Measurements from ENCODE around the gene TAL2. TPM values are rescaled to one million over a fixed set of nuclear protein-coding genes. Genes with fewer than 3 reads are reported as not detected.
A peak's percentile ranks its signal among the peaks of the same experiment; 100 is the strongest.

Gene TAL2
- total RNA-seq, 1 donor from 2014 or later = not detected

DNA sequence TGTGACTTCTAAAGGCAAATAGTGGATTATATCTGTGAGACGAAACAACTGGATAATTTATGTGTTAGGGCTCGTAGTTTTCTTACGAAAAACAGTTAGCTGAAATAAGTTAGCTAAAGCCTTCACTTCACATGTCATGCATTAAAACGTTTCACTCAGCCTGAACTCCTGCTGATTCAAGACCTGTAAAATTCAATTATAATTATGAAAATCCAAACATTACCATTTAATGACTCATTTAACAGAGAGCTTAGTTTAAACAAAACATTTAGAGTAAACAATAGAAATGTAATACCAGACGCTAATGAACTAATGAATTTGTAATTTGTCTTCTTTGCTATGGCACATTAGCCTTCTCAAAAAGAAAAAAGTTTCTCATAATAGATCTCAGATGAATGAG lies 1.7 kb downstream of the TAL2 start:
- TF ChIP-seq POLR2A (IDR thresholded peaks at IDR 0.05) (no peak), POLR2AphosphoS5 (IDR thresholded peaks at IDR 0.05; ENCODE audit: insufficient read depth in 1 of 2, low read depth in 1 of 2) (no peak)
- TF ChIP-seq, protein P1, sequence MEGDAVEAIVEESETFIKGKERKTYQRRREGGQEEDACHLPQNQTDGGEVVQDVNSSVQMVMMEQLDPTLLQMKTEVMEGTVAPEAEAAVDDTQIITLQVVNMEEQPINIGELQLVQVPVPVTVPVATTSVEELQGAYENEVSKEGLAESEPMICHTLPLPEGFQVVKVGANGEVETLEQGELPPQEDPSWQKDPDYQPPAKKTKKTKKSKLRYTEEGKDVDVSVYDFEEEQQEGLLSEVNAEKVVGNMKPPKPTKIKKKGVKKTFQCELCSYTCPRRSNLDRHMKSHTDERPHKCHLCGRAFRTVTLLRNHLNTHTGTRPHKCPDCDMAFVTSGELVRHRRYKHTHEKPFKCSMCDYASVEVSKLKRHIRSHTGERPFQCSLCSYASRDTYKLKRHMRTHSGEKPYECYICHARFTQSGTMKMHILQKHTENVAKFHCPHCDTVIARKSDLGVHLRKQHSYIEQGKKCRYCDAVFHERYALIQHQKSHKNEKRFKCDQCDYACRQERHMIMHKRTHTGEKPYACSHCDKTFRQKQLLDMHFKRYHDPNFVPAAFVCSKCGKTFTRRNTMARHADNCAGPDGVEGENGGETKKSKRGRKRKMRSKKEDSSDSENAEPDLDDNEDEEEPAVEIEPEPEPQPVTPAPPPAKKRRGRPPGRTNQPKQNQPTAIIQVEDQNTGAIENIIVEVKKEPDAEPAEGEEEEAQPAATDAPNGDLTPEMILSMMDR (IDR thresholded peaks at IDR 0.05) = no peak
- H3K4me3 ChIP-seq = no peak overlapping the region
- no peaks in the 10 kb centered on the region for H3K36me3 ChIP-seq
- no peaks in the 10 kb centered on the region for H3K27me3 ChIP-seq
- no peaks in the 10 kb centered on the region for H3K9me3 ChIP-seq
- intact Hi-C loops (cut with DNase I) = no loop called here
- no peak overlapping the region for H3K27ac ChIP-seq
- DNase-seq (ENCODE audit: extremely low spot score in 2 of 2) = no peak
- no peaks in the 10 kb centered on the region for H3K4me1 ChIP-seq

DNA sequence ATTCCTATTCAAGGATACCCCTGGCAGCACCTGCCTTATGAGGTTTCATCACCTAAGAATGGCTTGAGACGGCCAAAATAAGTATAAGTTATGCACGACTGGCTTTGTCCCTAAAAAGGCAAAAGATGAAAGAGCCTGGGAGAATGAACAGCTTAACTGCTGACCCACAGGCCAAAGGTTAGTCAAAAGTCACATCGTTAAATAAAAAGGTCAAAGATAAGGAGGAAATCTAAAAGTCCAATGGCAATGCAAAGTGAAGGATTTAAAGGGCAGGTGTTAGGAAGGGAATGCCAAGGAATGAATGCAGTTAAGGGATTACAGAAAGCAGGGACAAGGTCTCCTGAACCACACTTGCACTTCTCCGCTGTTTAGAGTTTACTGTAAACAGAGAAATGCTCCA lies 5.6 kb downstream of the TAL2 start:
- no peak overlapping the region for H3K4me3 ChIP-seq
- no peaks in the 10 kb centered on the region for H3K27me3 ChIP-seq
- no peaks in the 10 kb centered on the region for H3K9me3 ChIP-seq
- intact Hi-C loops (cut with DNase I) = no loop called here
- DNase-seq (ENCODE audit: extremely low spot score in 2 of 2) = peak in 1 of 2 donors; percentile 10
- no peaks in the 10 kb centered on the region for H3K4me1 ChIP-seq
- H3K36me3 ChIP-seq = no peaks in the 10 kb centered on the region
- H3K27ac ChIP-seq = no peak overlapping the region
- no peak for TF ChIP-seq POLR2AphosphoS5 (IDR thresholded peaks at IDR 0.05; ENCODE audit: insufficient read depth in 1 of 2, low read depth in 1 of 2)
- TF ChIP-seq POLR2A (IDR thresholded peaks at IDR 0.05) = no peak
- TF ChIP-seq, protein P1 (IDR thresholded peaks at IDR 0.05) = no peak

DNA sequence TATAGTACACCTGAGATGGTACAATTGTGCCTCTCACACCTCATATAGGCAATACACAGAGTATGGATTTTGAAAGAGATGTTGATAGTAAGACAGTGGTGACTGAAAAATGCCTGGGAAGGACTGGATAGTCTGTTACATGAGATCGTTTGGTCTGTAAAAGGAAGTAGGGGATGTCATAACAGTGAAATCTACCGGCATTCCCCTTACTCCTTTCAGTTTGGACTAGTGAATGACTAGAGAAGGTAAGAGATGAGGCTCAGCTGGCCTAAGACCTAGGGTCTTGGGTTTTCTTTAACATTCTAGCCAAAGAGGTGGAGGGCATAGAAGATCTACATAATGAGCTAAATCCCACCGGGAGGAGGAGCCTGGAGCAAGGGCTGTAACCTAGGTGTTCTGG lies 8.1 kb downstream of the TAL2 start:
- Histone ChIP-seq H3K4me1 (no peaks in the 10 kb centered on the region), H3K27ac (no peak overlapping the region), H3K4me3 (no peak overlapping the region), H3K9me3 (no peaks in the 10 kb centered on the region), H3K27me3 (no peaks in the 10 kb centered on the region), H3K36me3 (no peaks in the 10 kb centered on the region)
- intact Hi-C loops (cut with DNase I) = no loop called here
- peak in 1 of 2 donors; percentile 25 for DNase-seq (ENCODE audit: extremely low spot score in 2 of 2)
- TF ChIP-seq POLR2AphosphoS5 (IDR thresholded peaks at IDR 0.05; ENCODE audit: insufficient read depth in 1 of 2, low read depth in 1 of 2) (no peak), POLR2A (IDR thresholded peaks at IDR 0.05) (no peak)
- TF ChIP-seq, protein P1 (IDR thresholded peaks at IDR 0.05) = no peak

DNA sequence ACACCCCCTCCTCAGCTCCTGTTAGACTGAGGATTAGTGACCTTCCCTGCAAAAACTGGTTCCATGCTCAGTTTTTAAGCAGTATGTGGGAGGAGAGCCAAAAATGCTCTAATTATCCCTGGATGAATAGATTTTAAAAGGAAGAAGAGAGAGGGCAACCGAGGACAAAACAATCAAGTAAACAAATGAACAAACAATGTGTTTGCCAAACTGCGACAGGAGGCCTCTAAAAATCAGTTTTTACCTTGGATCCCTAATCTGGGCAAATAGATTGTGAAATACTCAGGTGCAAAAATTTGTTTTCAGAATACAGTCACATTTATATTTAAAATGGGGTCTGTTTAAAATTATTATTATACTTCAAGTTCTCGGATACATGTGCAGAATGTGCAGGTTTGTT lies 8.5 kb downstream of the TAL2 start:
- intact Hi-C loops (cut with DNase I) = no loop called here
- Histone ChIP-seq H3K9me3 (no peaks in the 10 kb centered on the region), H3K27me3 (no peaks in the 10 kb centered on the region), H3K4me3 (no peak overlapping the region), H3K27ac (no peak overlapping the region), H3K4me1 (no peaks in the 10 kb centered on the region), H3K36me3 (no peaks in the 10 kb centered on the region)
- peak in 1 of 2 donors; percentile 8 for DNase-seq (ENCODE audit: extremely low spot score in 2 of 2)
- TF ChIP-seq POLR2A (IDR thresholded peaks at IDR 0.05) (no peak), POLR2AphosphoS5 (IDR thresholded peaks at IDR 0.05; ENCODE audit: insufficient read depth in 1 of 2, low read depth in 1 of 2) (no peak)
- TF ChIP-seq, protein P1 (IDR thresholded peaks at IDR 0.05) = no peak

DNA sequence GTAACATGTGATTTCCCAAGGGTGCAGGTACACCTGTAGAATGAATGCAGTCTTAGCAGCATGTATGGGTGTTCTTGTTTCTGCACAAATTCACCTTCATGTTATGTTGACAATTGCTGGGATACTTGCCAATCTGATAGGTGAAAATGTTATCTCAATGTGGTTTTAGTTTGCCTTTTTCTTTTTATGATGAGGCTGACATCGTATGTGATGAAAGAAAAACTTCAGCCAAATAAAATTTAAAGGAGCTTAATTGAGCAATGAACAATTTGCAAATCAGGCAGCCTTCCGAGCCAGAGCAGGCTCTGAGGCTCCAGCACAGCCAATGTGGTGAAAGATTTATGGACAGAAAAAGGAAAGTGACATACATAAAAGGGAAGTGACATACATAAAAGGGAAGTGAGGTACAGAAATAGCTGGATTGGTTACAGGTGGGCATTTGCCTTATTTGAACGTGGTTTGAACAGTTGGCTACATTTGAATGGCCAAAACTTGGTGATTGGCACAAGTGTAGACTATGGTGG lies 10.5 kb downstream of the TAL2 start:
- TF ChIP-seq POLR2AphosphoS5 (IDR thresholded peaks at IDR 0.05; ENCODE audit: insufficient read depth in 1 of 2, low read depth in 1 of 2) = no peak
- H3K36me3 ChIP-seq = no peaks in the 10 kb centered on the region
- no peaks in the 10 kb centered on the region for H3K9me3 ChIP-seq
- no peak overlapping the region for H3K4me3 ChIP-seq
- H3K27me3 ChIP-seq = no peaks in the 10 kb centered on the region
- DNase-seq (ENCODE audit: extremely low spot score in 2 of 2) = no peak
- no peaks in the 10 kb centered on the region for H3K4me1 ChIP-seq
- intact Hi-C loops (cut with DNase I) = no loop called here
- no peak overlapping the region for H3K27ac ChIP-seq

Measured in vagina (tissue), 2 donors.